ENCODE measurements around the gene LPAR1. TPM values are rescaled to one million over a fixed set of nuclear protein-coding genes. Genes with fewer than 3 reads are reported as not detected.

Gene LPAR1
- total and polyA plus RNA-seq, 9 of the 15 experiments (the other 6 are each of a cell fraction or from before 2014, with no cell fraction given), result 0.13 TPM; not detected in 8

DNA sequence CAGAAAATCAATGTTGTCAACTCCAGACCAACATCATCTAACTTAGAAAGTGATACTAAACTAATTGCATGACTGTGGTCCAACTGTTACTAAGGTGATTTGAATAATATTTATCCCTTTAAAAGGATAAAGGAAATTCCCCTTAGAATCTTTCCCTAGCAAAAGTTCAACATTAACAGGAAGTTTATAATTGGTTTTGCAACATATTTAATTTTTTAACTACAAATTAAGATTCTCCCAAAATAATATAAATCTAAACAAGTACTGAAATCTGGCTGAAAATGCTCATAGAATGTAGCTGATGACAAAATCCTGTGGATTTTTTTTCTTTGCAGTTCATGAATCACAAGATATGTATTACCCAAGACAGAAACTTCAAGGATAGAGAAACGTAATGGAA lies 151.4 kb downstream of the LPAR1 start:
- Histone ChIP-seq H4K20me1 (replicated peaks; ENCODE audit: control insufficient read depth, insufficient read depth, low read length) (no peaks in the 10 kb centered on the region), H3K27ac (ENCODE audit: extremely low read depth, low read depth, low read length) (no peak overlapping the region), H3K27me3 (ENCODE audit: control insufficient read depth in 2 of 2, insufficient read depth in 2 of 2, low read length in 2 of 2) (no peaks in the 10 kb centered on the region), H3K36me3 (ENCODE audit: control insufficient read depth, insufficient read depth, low read length) (no peaks in the 10 kb centered on the region), H2AFZ (ENCODE audit: low read depth, low read length) (no peak overlapping the region), H3K4me3 (no peak overlapping the region), H3K9ac (ENCODE audit: insufficient read depth in 1 of 2, low read depth in 2 of 2, low read length in 2 of 2) (no peak overlapping the region), H3K4me2 (ENCODE audit: insufficient read depth, low read length) (no peak overlapping the region), H3K79me2 (ENCODE audit: control insufficient read depth, insufficient read depth, low read length) (no peaks in the 10 kb centered on the region), H3K9me1 (ENCODE audit: control insufficient read depth, insufficient read depth, low read length) (no peaks in the 10 kb centered on the region), H3K4me1 (replicated peaks in 1 of 2; ENCODE audit: control insufficient read depth in 2 of 2, insufficient read depth in 2 of 2, low read length in 2 of 2) (no peaks in the 10 kb centered on the region), H3K9me3 (replicated peaks; ENCODE audit: control insufficient read depth, insufficient read depth, low read depth, low read length) (no peaks in the 10 kb centered on the region)
- POLR2A ChIA-PET, result no interaction called here
- intact Hi-C loops (cut with micrococcal nuclease), result no loop called here
- in situ Hi-C loops (cut with MboI), result no loop called here
- no TSS peak for BruUV-seq (replicated peaks)
- ATAC-seq (no peak), FAIRE-seq (no peak), DNase-seq (ENCODE audit: extremely low read depth in 1 of 4, low spot score in 3 of 4) (no peak)
- CTCF ChIA-PET (ENCODE audit: low intra/inter-chr PET ratio), result no interaction called here
- WGBS (ENCODE audit: insufficient coverage, low coverage, missing lambda C conversion rate), result 0% methylated on average over 1 of the region's 1 CpG
- TF ChIP-seq TCF3 (CRISPR knock-in tag; IDR thresholded peaks at IDR 0.05) (no peak), FOXP1 (CRISPR knock-in tag; IDR thresholded peaks at IDR 0.05) (no peak)

DNA sequence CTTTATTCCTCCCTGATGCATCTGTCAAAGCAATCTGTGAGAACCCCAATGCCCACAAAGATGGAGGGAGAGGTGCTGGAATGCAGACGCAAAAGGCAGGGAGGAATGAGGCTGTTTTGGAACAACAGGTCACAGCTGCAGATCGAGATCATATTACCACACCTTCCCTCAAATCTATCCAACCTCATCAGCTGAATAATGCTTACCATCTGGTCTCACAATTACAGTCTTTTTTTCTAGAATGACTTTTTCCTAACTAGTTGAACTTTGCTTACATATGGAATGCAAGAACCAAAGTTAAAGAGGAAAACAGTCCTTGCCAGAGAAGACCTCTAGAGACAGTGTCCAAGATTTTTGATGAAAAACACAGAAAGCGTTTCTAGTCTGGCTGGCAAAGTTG lies 158.1 kb downstream of the LPAR1 start:
- ChIA-PET CTCF (ENCODE audit: low intra/inter-chr PET ratio) (no interaction called here), POLR2A (no interaction called here)
- FAIRE-seq (no peak), DNase-seq (ENCODE audit: extremely low read depth in 1 of 4, low spot score in 3 of 4) (no peak), ATAC-seq (no peak)
- no TSS peak for BruUV-seq (replicated peaks)
- in situ Hi-C loops (cut with MboI) (no loop called here), intact Hi-C loops (cut with micrococcal nuclease) (no loop called here)
- Histone ChIP-seq H3K36me3 (ENCODE audit: control insufficient read depth, insufficient read depth, low read length) (no peaks in the 10 kb centered on the region), H3K4me2 (ENCODE audit: insufficient read depth, low read length) (no peak overlapping the region), H2AFZ (ENCODE audit: low read depth, low read length) (no peak overlapping the region), H3K9me1 (ENCODE audit: control insufficient read depth, insufficient read depth, low read length) (no peaks in the 10 kb centered on the region), H3K79me2 (ENCODE audit: control insufficient read depth, insufficient read depth, low read length) (no peaks in the 10 kb centered on the region), H3K4me3 (no peak overlapping the region), H3K27me3 (ENCODE audit: control insufficient read depth in 2 of 2, insufficient read depth in 2 of 2, low read length in 2 of 2) (no peaks in the 10 kb centered on the region), H3K4me1 (replicated peaks in 1 of 2; ENCODE audit: control insufficient read depth in 2 of 2, insufficient read depth in 2 of 2, low read length in 2 of 2) (no peaks in the 10 kb centered on the region), H4K20me1 (replicated peaks; ENCODE audit: control insufficient read depth, insufficient read depth, low read length) (no peaks in the 10 kb centered on the region), H3K27ac (ENCODE audit: extremely low read depth, low read depth, low read length) (no peak overlapping the region), H3K9me3 (replicated peaks; ENCODE audit: control insufficient read depth, insufficient read depth, low read depth, low read length) (no peaks in the 10 kb centered on the region), H3K9ac (ENCODE audit: insufficient read depth in 1 of 2, low read depth in 2 of 2, low read length in 2 of 2) (no peak overlapping the region)
- no peak for TF ChIP-seq CHD2 (IDR thresholded peaks at IDR 0.05; ENCODE audit: low read depth, low read length)
- no peak for TF ChIP-seq SP2 (IDR thresholded peaks at IDR 0.05; ENCODE audit: extremely low read depth, low read depth, low read length, poor library complexity, severe bottlenecking)
- TF ChIP-seq, protein P1, sequence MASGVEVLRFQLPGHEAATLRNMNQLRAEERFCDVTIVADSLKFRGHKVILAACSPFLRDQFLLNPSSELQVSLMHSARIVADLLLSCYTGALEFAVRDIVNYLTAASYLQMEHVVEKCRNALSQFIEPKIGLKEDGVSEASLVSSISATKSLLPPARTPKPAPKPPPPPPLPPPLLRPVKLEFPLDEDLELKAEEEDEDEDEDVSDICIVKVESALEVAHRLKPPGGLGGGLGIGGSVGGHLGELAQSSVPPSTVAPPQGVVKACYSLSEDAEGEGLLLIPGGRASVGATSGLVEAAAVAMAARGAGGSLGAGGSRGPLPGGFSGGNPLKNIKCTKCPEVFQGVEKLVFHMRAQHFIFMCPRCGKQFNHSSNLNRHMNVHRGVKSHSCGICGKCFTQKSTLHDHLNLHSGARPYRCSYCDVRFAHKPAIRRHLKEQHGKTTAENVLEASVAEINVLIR (CRISPR knock-in tag; IDR thresholded peaks at IDR 0.05), result no peak
- no peak for TF ChIP-seq RBM25 (IDR thresholded peaks at IDR 0.05; ENCODE audit: low read depth, low read length, severe bottlenecking)
- no peak for TF ChIP-seq NR1H2 (CRISPR knock-in tag; IDR thresholded peaks at IDR 0.05)
- no peak for TF ChIP-seq MCM3 (IDR thresholded peaks at IDR 0.05)
- no peak for TF ChIP-seq YY1 (IDR thresholded peaks at IDR 0.05; ENCODE audit: borderline replicate concordance in 1 of 3, control insufficient read depth in 1 of 3, extremely low read depth in 1 of 3, insufficient read depth in 3 of 3, insufficient read length in 1 of 3, insufficient replicate concordance in 2 of 3, low read depth in 1 of 3, low read length in 2 of 3)
- WGBS (ENCODE audit: insufficient coverage, low coverage, missing lambda C conversion rate), result 0% methylated on average over 3 of the region's 3 CpGs

Measured in K562 (cell line).